22Rv1 (cell line): ENCODE measurements around the gene NHERF2.

Experiments
- CTCF ChIP-seq: fragments of 450-650 bp; IDR thresholded peaks from 2 replicates; pipeline ENCODE4 v1.5.1; 2017; ENCODE audit warnings: mild to moderate bottlenecking
- ZFX ChIP-seq: fragments of 450-650 bp; IDR thresholded peaks from 2 replicates; pipeline ENCODE4 v1.6.1; 2017; ENCODE audit warnings: antibody characterized with exemption, borderline replicate concordance

- TF ChIP-seq CTCF, result peak; percentile 15; the same call in 1 of the 2 replicates
- no peak for TF ChIP-seq ZFX
Observed at GRCh38 chr16:2027024-2028010, 615 bp downstream of the NHERF2 start.
